ENCODE results near the gene LIPE. TPM values are rescaled to one million over a fixed set of nuclear protein-coding genes. Genes with fewer than 3 reads are reported as not detected.

Gene LIPE
- polyA plus RNA-seq, 1 donor from 2014 or later = 19.1 TPM

GRCh38 chr19:42363614-42364346 lies 63.4 kb downstream of the LIPE start:
- Histone ChIP-seq H3K36me3 (ENCODE audit: insufficient read depth, low read length) (no peaks in the 10 kb centered on the region), H3K9ac (ENCODE audit: low read length) (no peak overlapping the region)

More at GRCh38 chr19:42363614-42364346, 63.4 kb downstream of the LIPE start:
- Histone ChIP-seq H3K4me2 (ENCODE audit: low read length) (no peak overlapping the region), H3F3A (ENCODE audit: insufficient read depth, low read length, poor library complexity, severe bottlenecking) (no peaks in the 10 kb centered on the region), H3K79me2 (replicated peaks; ENCODE audit: insufficient read depth, low read length) (no peaks in the 10 kb centered on the region), H3K9me2 (ENCODE audit: insufficient read depth, low read length) (no peaks in the 10 kb centered on the region), H2AFZ (ENCODE audit: low read depth, low read length) (no peak overlapping the region), H3K27me3 (ENCODE audit: insufficient read depth, low read depth, low read length) (no peaks in the 10 kb centered on the region), H3K9me3 (ENCODE audit: low read length) (no peaks in the 10 kb centered on the region), H3K4me3 (ENCODE audit: low read length) (no peak overlapping the region), H3K27ac (ENCODE audit: low read length) (no peak overlapping the region), H4K20me1 (ENCODE audit: insufficient read depth) (no peaks in the 10 kb centered on the region)
- TF ChIP-seq REST (IDR thresholded peaks at IDR 0.05; ENCODE audit: borderline replicate concordance) = no peak
- TF ChIP-seq RAD21 (conservative IDR thresholded peaks at IDR 0.05) = no peak
- no peak for TF ChIP-seq TAF1 (IDR thresholded peaks at IDR 0.05; ENCODE audit: low read depth)
- no peak for TF ChIP-seq EZH2 (IDR thresholded peaks at IDR 0.05; ENCODE audit: borderline replicate concordance, insufficient read depth, low read length, poor library complexity, severe bottlenecking)
- no peak for TF ChIP-seq CTCF (IDR thresholded peaks at IDR 0.05; ENCODE audit: poor library complexity, severe bottlenecking)
- TF ChIP-seq POLR2AphosphoS5 (IDR thresholded peaks at IDR 0.05) = no peak
- TF ChIP-seq EP300 (conservative IDR thresholded peaks at IDR 0.05; ENCODE audit: poor library complexity, severe bottlenecking) = no peak
- no peak for TF ChIP-seq MXI1 (conservative IDR thresholded peaks at IDR 0.05; ENCODE audit: poor library complexity, severe bottlenecking)
- no peak for TF ChIP-seq SMC3 (conservative IDR thresholded peaks at IDR 0.05; ENCODE audit: poor library complexity)

All from neural cell (in vitro differentiated cells).